CD14-positive monocyte (primary cell): ENCODE measurements around the gene SLC9A9. TPM values are rescaled to one million over a fixed set of nuclear protein-coding genes. Genes with fewer than 3 reads are reported as not detected.
A peak's percentile ranks its signal among the peaks of the same experiment; 100 is the strongest.
"Not testable (repeated sequence)": the region's sequence is repeated elsewhere in the genome, so short reads cannot be mapped to it uniquely, and the experiment has no call there.

ENCODE experiments used
- DNase-seq, 3 donors: peaks; one replicate each; pipeline ENCODE4 v3.0.0-alpha.2; 2011 to 2022
- H2AFZ ChIP-seq: 2 replicates; pipeline ENCODE4 v1.6.0; 2012; ENCODE audit warnings: mild to moderate bottlenecking, low read depth, low read length, inconsistent platforms; ENCODE audit not compliant: insufficient read depth, poor library complexity, severe bottlenecking
- H3K27ac ChIP-seq, 2 donors: 1 replicate in 1 of 2; 2 replicates in 1 of 2; pipeline ENCODE4 v1.5.1; 2012 to 2013; ENCODE audit warnings: low read length in 2 of 2, control low read depth in 1 of 2, inconsistent platforms in 1 of 2, low read depth in 1 of 2, mild to moderate bottlenecking in 1 of 2
- H3K27me3 ChIP-seq, 2 donors: one replicate each; pipeline versions ENCODE4 v1.6.0 to v1.6.1; 2011 to 2013; ENCODE audit warnings: low read length in 2 of 2; ENCODE audit not compliant: control insufficient read depth in 2 of 2, insufficient read depth in 2 of 2
- H3K36me3 ChIP-seq, 2 donors: replicated peaks in 1 of 2; 1 replicate in 1 of 2; 2 replicates in 1 of 2; pipeline versions ENCODE4 v1.5.1 to v1.6.1; 2012 to 2013; ENCODE audit warnings: low read length in 2 of 2, control low read depth in 1 of 2, inconsistent platforms in 1 of 2, mild to moderate bottlenecking in 1 of 2; ENCODE audit not compliant: insufficient read depth in 2 of 2, control insufficient read depth in 1 of 2
- H3K4me1 ChIP-seq, 2 donors: 1 replicate in 1 of 2; 2 replicates in 1 of 2; pipeline versions ENCODE4 v1.5.1 to v1.6.1; 2012 to 2013; ENCODE audit warnings: low read length in 2 of 2, control low read depth in 1 of 2, inconsistent platforms in 1 of 2, mild to moderate bottlenecking in 1 of 2, moderate library complexity in 1 of 2; ENCODE audit not compliant: insufficient read depth in 2 of 2, control insufficient read depth in 1 of 2
- H3K4me2 ChIP-seq: replicated peaks from 2 replicates; pipeline ENCODE3; 2012; ENCODE audit warnings: low read length, moderate library complexity, mild to moderate bottlenecking; ENCODE audit not compliant: poor library complexity, severe bottlenecking; ENCODE audit errors: extremely low read depth
- H3K4me3 ChIP-seq, 3 experiments: fragments of 200-600 bp in 1 of 3; sonication (generic) in 1 of 3; replicated peaks in 1 of 3; 1 replicate in 2 of 3; 2 replicates in 1 of 3; pipeline ENCODE4 v1.5.1; 2011 to 2013; ENCODE audit warnings: low read length in 3 of 3, mild to moderate bottlenecking in 3 of 3, control low read depth in 2 of 3, low read depth in 2 of 3, inconsistent platforms in 1 of 3, moderate library complexity in 1 of 3
- H3K79me2 ChIP-seq: 2 replicates; pipeline ENCODE4 v1.6.0; 2012; ENCODE audit warnings: mild to moderate bottlenecking, control low read depth, inconsistent platforms, low read length, moderate library complexity; ENCODE audit not compliant: insufficient read depth
- H3K9ac ChIP-seq: 2 replicates; pipeline ENCODE4 v1.6.0; 2017; ENCODE audit warnings: low read length, mild to moderate bottlenecking; ENCODE audit not compliant: insufficient read depth, poor library complexity, severe bottlenecking
- H3K9me3 ChIP-seq, 2 donors: replicated peaks in 1 of 2; 1 replicate in 1 of 2; 2 replicates in 1 of 2; pipeline versions ENCODE4 v1.5.1 to v1.6.1; 2012 to 2013; ENCODE audit warnings: low read length in 2 of 2, control low read depth in 1 of 2; ENCODE audit not compliant: control insufficient read depth in 1 of 2, insufficient read depth in 1 of 2
- H4K20me1 ChIP-seq: 2 replicates; pipeline ENCODE4 v1.6.0; 2012; ENCODE audit warnings: mild to moderate bottlenecking, low read length, control low read depth, moderate library complexity; ENCODE audit not compliant: insufficient read depth
- H3K27ac Mint-ChIP-seq, 7 donors: one replicate each; pipeline ENCODE4 v1.8.0; 2020; ENCODE audit warnings: mild to moderate bottlenecking in 7 of 7, mixed read lengths in 7 of 7, moderate library complexity in 6 of 7, inconsistent platforms in 2 of 7
- H3K27me3 Mint-ChIP-seq, 3 donors: one replicate each; pipeline ENCODE4 v1.8.0; 2021 to 2022; ENCODE audit warnings: low read depth in 3 of 3, mild to moderate bottlenecking in 3 of 3, mixed read lengths in 3 of 3, moderate library complexity in 3 of 3, inconsistent platforms in 1 of 3
- H3K36me3 Mint-ChIP-seq, 2 donors: one replicate each; pipeline ENCODE4 v1.8.0; 2020; ENCODE audit warnings: mixed read lengths in 2 of 2, inconsistent platforms in 1 of 2, mild to moderate bottlenecking in 1 of 2
- H3K4me1 Mint-ChIP-seq: one replicate; pipeline ENCODE4 v1.8.0; 2020; ENCODE audit warnings: mild to moderate bottlenecking, mixed read lengths
- H3K4me3 Mint-ChIP-seq, 2 donors: one replicate each; pipeline ENCODE4 v1.8.0; 2020; ENCODE audit warnings: mild to moderate bottlenecking in 2 of 2, mixed read lengths in 2 of 2, moderate library complexity in 1 of 2
- H3K9me3 Mint-ChIP-seq, 7 donors: one replicate each; pipeline ENCODE4 v1.8.0; 2020 to 2022; ENCODE audit warnings: mixed read lengths in 7 of 7, mild to moderate bottlenecking in 6 of 7, moderate library complexity in 6 of 7, inconsistent platforms in 2 of 7
- CTCF ChIP-seq: fragments of 200-600 bp; IDR thresholded peaks from one replicate; pipeline ENCODE4 v1.8.0; 2022; ENCODE audit warnings: antibody characterized with exemption, mild to moderate bottlenecking
- WGBS: methylation state at CpG from one replicate; pipeline ENCODE4 v1.1.5; 2013; ENCODE audit warnings: missing lambda C conversion rate; ENCODE audit not compliant: insufficient coverage; 5-methylcytosine and 5-hydroxymethylcytosine counted together
- intact Hi-C, 2 donors: fragments of 100-400 bp; cut with micrococcal nuclease; formaldehyde crosslinking; loops; one replicate each; pipeline versions ENCODE4 v1.15.0 to v1.15.1; 2023
- polyA plus RNA-seq, 3 donors: library from polyadenylated mRNA; depleted of rRNA in 1 of 3; unstranded in 2 of 3; stranded (reverse) in 1 of 3; fragments of 300-500 nt in 2 of 3; fragments of >200 nt in 1 of 3; fragmentation: Illumina TruSeq in 2 of 3; gene quantifications; 1 replicate in 2 of 3; 2 replicates in 1 of 3; pipeline ENCODE4 v1.2.3, GENCODE V29; 2012 to 2021

The SLC9A9 gene
- polyA plus RNA-seq, 3 donors: 14.1 to 32.8 (median 27.0) TPM

- TF ChIP-seq CTCF: no peak
- peak overlapping the region; percentile 65 for H3K4me2 ChIP-seq
- Mint-ChIP-seq H3K4me3 (peak overlapping the region in 1 of 2 donors; percentile 82), H3K9me3 (no peaks in the 10 kb centered on the region), H3K4me1 (peaks cover 40% of the 10 kb centered on the region), H3K27ac (peak overlapping the region in 6 of 7 donors; percentile 77 to 94 (median 90)), H3K27me3 (peaks cover 0 to 1% (median 0%) of the 10 kb centered on the region in 3 donors), H3K36me3 (peaks cover 3 to 4% of the 10 kb centered on the region in 2 donors)
- no peaks in the 10 kb centered on the region for H4K20me1 ChIP-seq
- no peak overlapping the region for H2AFZ ChIP-seq
- no peaks in the 10 kb centered on the region for H3K9me3 ChIP-seq
- peak overlapping the region; percentile 70 to 85 for H3K27ac ChIP-seq
- H3K4me3 ChIP-seq: peak overlapping the region in 2 of 3 experiments; percentile 16 to 63
- peaks cover 9% of the 10 kb centered on the region for H3K79me2 ChIP-seq
- intact Hi-C loops: no loop called here
- peak overlapping the region; percentile 38 for H3K9ac ChIP-seq
- no peaks in the 10 kb centered on the region for H3K36me3 ChIP-seq
- peaks cover 41% of the 10 kb centered on the region in 2 donors for H3K4me1 ChIP-seq
- no peaks in the 10 kb centered on the region for H3K27me3 ChIP-seq
- WGBS: 0% methylated on average over 2 of the region's 4 CpGs
- peak; percentile 55 to 80 (median 75) for DNase-seq
These were observed 42.2 kb downstream of the SLC9A9 start for GRCh38 chr3:143806038-143806437.

- 86% methylated on average over 2 of the region's 7 CpGs for WGBS
- DNase-seq, H2AFZ ChIP-seq, H3K4me3 ChIP-seq, H3K36me3 ChIP-seq, H3K4me3 Mint-ChIP-seq, H3K36me3 Mint-ChIP-seq, H4K20me1 ChIP-seq, H3K9me3 ChIP-seq, H3K9me3 Mint-ChIP-seq, H3K4me2 ChIP-seq, H3K79me2 ChIP-seq, H3K27me3 ChIP-seq, H3K9ac ChIP-seq, H3K27me3 Mint-ChIP-seq, intact Hi-C loops: not testable (repeated sequence)
- H3K4me1 Mint-ChIP-seq: peaks cover 35% of the 10 kb centered on the region
- peak overlapping the region in 6 of 7 donors; percentile 76 to 94 (median 88) for H3K27ac Mint-ChIP-seq
- H3K27ac ChIP-seq: peak overlapping the region; percentile 56 to 85
- H3K4me1 ChIP-seq: peaks cover 35% of the 10 kb centered on the region in 2 donors
These were observed 42.8 kb downstream of the SLC9A9 start for GRCh38 chr3:143805476-143805875.

- H3K27me3 Mint-ChIP-seq, H3K79me2 ChIP-seq, H3K27ac Mint-ChIP-seq, H3K4me1 Mint-ChIP-seq, H3K27ac ChIP-seq, H3K4me3 Mint-ChIP-seq, H3K27me3 ChIP-seq, intact Hi-C loops, H3K9ac ChIP-seq, H3K4me2 ChIP-seq, H3K4me3 ChIP-seq, H3K4me1 ChIP-seq, H3K36me3 ChIP-seq, H4K20me1 ChIP-seq, H2AFZ ChIP-seq, DNase-seq, H3K9me3 ChIP-seq, H3K9me3 Mint-ChIP-seq, H3K36me3 Mint-ChIP-seq: not testable (repeated sequence)
- 81% methylated on average over 5 of the region's 5 CpGs for WGBS
These were observed 47.2 kb downstream of the SLC9A9 start for GRCh38 chr3:143801046-143801445.

- not testable (repeated sequence) for H3K4me2 ChIP-seq, H2AFZ ChIP-seq, H3K27ac ChIP-seq, H3K4me3 Mint-ChIP-seq, H3K9me3 ChIP-seq, H3K27ac Mint-ChIP-seq, H3K4me1 Mint-ChIP-seq, H3K79me2 ChIP-seq, H3K27me3 Mint-ChIP-seq, H3K4me1 ChIP-seq, H3K9me3 Mint-ChIP-seq, H3K4me3 ChIP-seq, DNase-seq, H4K20me1 ChIP-seq, H3K9ac ChIP-seq, H3K27me3 ChIP-seq
- peaks cover 20 to 21% of the 10 kb centered on the region in 2 donors for H3K36me3 Mint-ChIP-seq
- whole genome bisulfite sequencing: 100% methylated on average over 4 of the region's 7 CpGs
- intact Hi-C loops: loop anchor here in 1 of 2 donors (10.0 kb wide), 1 partner anchor 47 kb away; the partner anchor contains the start of gene SLC9A9
- peaks cover 9 to 18% of the 10 kb centered on the region in 2 donors for H3K36me3 ChIP-seq
These were observed 50.1 kb downstream of the SLC9A9 start for GRCh38 chr3:143798151-143798550.
